ENCODE data around the gene ANAPC2.

Gene ANAPC2

DNA sequence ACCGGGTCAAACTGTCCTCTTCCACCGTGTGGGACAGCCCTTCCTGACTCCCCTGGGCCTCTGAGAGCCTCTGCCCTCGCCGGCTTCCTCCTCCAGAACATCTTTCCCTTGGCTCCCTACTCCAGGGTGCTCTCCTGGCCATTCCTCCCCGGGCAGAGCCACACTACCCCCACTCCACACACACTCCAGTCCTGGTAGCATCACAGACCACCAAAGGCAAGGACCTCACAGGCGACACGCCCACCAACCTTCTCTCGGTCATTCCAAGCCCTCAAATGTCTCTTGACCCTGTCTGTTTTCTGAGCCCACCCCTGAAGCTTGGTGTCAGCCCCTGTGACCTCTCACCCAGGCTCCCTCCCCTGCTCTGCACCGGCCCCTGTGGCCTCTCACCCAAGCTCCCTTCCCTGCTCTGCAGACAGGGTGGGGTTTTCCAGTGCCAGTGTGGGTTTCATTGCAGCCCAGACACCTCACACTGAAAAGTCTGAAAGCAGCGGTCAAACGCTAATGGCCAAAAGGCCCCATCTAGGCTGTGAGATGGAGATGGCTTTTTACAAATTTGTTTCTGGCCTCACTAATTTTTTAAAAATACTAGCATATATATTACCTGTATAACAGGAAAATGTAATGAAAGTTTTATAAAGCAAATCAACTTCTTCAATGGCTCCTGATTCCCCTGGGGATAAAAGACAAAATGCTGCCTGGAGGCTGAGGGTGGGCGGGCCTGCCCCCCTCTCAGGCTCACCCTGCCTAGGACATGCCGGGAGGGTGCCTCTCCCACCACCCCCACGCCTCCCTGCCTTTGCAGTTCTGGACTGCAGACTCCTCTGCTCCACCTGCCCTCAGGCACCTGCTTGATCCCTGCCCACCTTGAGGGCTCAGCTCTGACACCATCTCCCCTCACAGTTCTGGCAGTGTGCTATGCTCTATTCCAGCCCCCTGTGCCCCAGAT is 29.0 kb downstream of the ANAPC2 start:
- H3K27ac ChIP-seq, result peak overlapping the region; percentile 65
- no peaks in the 10 kb centered on the region for H3K27me3 ChIP-seq
- H3K9ac ChIP-seq, result peak overlapping the region; percentile 63; the same call in 1 of the 2 replicates
- H3K4me1 ChIP-seq, result peaks cover 38% of the 10 kb centered on the region
- H3K4me2 ChIP-seq, result peak overlapping the region; percentile 96
- TF ChIP-seq Cebpa-rat (IDR thresholded peaks at IDR 0.05), result no peak
- H3K4me3 ChIP-seq, result peak overlapping the region; percentile 28; the same call in 1 of the 2 replicates
- peaks cover 22% of the 10 kb centered on the region for H4K20me1 ChIP-seq
- H3K36me3 ChIP-seq, result peaks cover 10% of the 10 kb centered on the region; the same call in 1 of the 2 replicates
- no peaks in the 10 kb centered on the region for H3K9me3 ChIP-seq

DNA sequence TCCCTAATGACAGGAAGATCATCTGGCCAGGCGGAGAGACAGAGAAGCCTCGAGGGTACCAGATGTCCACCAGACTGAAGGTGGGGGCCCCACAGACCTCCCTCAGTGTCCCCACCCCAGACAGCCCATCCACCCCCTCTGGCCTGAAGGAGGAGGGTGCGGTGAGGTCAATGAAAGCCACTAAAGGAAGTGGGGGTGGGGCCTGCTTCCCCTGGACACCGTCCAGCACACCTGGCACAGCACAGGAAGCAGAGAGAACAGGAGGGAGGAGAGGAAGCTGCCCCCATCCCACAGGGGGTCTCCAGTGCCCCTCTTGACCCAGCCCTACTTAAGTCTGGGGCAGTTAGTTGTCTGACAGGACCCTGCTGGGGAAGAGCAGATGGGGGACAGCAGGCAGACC is 29.7 kb downstream of the ANAPC2 start:
- H3K27ac ChIP-seq, result peak overlapping the region; percentile 65

DNA sequence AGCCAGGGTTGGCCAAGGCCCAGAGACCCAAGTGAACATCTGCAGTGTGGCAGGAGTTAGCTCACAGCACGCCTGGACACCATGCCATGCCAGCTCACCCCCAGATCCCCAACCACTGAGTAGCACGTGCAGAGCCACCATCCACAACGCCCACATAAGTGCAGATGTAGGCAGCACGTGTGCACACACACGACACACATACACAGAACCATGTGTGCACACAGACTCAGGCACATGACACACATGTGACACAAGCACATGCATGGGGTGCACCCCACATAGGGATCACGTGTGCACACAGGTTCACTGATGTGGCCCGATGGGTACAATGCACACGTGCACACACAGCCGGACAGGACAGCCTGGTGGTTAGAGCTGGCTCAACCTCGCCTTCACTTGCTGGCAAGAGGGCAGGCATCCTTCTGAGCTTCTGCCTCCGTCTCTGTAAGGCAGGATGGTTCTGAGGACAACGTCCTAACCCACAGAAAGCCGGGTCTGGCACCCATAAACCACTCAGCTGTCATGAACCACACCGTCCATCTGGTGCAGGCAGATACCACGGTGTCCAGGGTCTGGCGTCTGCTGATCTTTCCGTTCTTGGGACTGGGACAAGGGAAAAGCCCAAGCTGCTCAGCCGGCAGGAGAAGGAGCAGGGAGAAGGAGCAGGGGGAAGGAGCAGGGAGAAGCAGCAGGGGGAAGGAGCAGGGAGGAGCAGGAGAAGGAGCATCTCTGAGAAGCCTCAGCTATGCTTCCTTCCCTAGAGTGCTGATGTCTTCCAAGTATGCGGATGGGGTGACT is 30.5 kb downstream of the ANAPC2 start:
- Histone ChIP-seq H3K27me3 (no peaks in the 10 kb centered on the region), H3K4me1 (peaks cover 36% of the 10 kb centered on the region), H3K9me3 (no peaks in the 10 kb centered on the region), H3K36me3 (no peaks in the 10 kb centered on the region), H4K20me1 (peaks cover 13% of the 10 kb centered on the region; the same call in 1 of the 2 replicates), H3K27ac (no peak overlapping the region), H3K4me2 (peak overlapping the region; percentile 96), H3K4me3 (no peak overlapping the region), H3K9ac (no peak overlapping the region)
- no peak for TF ChIP-seq Cebpa-rat (IDR thresholded peaks at IDR 0.05)

More for the DNA sequence above, 29.7 kb downstream of the ANAPC2 start:
- Histone ChIP-seq H3K4me2 (peak overlapping the region; percentile 96), H3K4me3 (peak overlapping the region; percentile 28; the same call in 1 of the 2 replicates), H3K36me3 (peaks cover 3% of the 10 kb centered on the region; the same call in 1 of the 2 replicates), H3K4me1 (peaks cover 36% of the 10 kb centered on the region), H4K20me1 (peaks cover 14% of the 10 kb centered on the region; the same call in 1 of the 2 replicates), H3K9ac (peak overlapping the region; percentile 63; the same call in 1 of the 2 replicates), H3K27me3 (no peaks in the 10 kb centered on the region), H3K9me3 (no peaks in the 10 kb centered on the region)
- no peak for TF ChIP-seq Cebpa-rat (IDR thresholded peaks at IDR 0.05)

DNA sequence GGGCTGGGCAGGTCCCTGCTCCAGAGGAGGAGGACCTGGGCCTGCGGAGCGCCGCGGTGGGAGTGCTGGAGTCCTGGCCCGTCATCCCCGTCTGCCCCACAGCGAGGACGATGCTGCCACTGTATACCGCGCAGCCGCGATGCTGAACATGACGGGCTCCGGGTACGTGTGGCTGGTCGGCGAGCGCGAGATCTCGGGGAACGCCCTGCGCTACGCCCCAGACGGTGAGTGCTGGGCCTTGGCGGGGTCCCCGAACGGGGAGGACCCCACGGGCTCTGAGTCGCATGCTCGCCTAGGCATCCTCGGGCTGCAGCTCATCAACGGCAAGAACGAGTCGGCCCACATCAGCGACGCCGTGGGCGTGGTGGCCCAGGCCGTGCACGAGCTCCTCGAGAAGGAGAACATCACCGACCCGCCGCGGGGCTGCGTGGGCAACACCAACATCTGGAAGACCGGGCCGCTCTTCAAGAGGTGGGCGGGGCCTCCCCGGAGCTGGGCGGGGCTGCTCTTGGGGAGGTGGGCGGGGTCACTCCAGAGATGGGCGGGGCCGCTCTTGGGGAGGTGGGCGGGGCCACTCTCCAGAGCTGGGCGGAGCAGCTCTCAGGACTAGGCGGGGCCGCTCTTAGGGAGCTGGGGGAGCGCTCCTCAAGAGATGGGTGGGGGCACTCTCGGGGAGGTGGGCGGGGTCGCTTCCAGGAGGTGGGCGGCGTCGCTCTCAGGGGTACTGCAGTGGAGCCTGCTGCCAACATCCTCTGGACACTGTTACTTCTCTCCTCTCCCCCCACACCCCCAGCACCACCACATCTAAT is 31.6 kb downstream of the ANAPC2 start:
- Histone ChIP-seq H3K36me3 (no peaks in the 10 kb centered on the region), H3K9ac (no peak overlapping the region), H3K27ac (no peak overlapping the region), H3K4me2 (peak overlapping the region; percentile 96), H4K20me1 (peaks cover 13% of the 10 kb centered on the region; the same call in 1 of the 2 replicates), H3K4me1 (peaks cover 41% of the 10 kb centered on the region), H3K4me3 (no peak overlapping the region), H3K9me3 (no peaks in the 10 kb centered on the region), H3K27me3 (no peaks in the 10 kb centered on the region)
- TF ChIP-seq Cebpa-rat (IDR thresholded peaks at IDR 0.05), result no peak

DNA sequence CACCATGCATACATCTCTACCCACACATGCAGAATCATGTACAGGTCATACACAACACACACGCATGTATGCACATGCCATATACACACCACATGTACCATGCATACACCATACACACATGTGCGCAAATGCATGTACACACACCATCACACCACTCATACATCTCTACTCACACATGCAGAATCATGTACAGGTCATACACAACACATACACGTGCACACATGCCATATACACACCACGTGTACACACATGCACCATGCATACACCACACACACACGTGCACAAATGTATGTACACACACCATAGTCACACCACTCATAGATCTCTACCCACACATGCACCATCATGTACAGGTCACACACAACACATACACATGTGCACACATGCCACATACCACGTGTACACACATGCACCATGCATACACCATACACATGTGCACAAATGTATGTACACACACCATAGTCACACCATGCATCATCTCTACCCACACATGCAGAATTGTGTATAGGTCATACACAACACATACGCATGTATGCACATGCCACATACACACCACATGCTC is 35.4 kb downstream of the ANAPC2 start:
- Histone ChIP-seq H3K27me3 (no peaks in the 10 kb centered on the region), H3K36me3 (no peaks in the 10 kb centered on the region), H3K27ac (no peak overlapping the region), H3K9me3 (no peaks in the 10 kb centered on the region), H3K4me2 (no peak overlapping the region), H3K4me3 (no peak overlapping the region), H3K4me1 (peaks cover 43% of the 10 kb centered on the region), H4K20me1 (no peaks in the 10 kb centered on the region), H3K9ac (no peak overlapping the region)
- no peak for TF ChIP-seq Cebpa-rat (IDR thresholded peaks at IDR 0.05)

DNA sequence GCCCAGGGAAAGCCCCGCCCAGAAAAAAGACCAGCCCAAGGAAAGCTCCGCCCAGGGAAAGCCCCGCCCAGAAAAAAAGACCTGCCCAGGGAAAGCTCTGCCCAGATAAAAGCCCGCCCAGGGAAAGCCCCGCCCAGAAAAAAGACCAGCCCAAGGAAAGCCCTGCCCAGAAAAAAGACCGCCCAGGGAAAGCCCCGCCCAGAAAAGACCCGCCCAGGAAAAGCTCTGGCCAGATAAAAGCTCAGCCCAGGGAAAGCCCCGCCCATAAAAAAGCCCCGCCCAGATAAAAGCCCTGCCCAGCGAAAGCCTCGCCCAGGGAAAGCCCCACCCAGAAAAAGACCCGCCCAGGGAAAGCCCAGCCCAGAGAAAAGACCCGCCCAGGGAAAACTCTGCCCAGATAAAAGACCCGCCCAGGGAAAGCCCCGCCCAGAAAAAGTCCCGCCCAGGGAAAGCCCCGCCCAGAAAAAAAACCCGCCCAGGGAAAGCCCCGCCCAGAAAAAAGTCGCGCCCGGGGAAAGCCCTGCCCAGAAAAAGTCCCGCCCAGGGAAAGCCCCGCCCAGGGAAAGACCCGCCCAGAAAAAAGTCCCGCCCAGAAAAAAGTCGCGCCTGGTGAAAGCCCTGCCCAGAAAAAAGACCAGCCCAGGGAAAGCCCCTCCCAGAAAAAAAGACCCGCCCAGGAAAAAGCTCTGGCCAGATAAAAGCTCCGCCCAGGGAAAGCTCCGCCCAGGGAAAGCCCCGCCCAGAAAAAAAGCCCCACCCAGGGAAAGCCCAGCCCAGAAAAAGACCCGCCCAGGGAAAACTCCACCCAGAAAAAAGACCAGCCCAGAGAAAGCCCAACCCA is 37.5 kb downstream of the ANAPC2 start:
- Histone ChIP-seq H3K27ac (no peak overlapping the region), H3K4me1 (peaks cover 43% of the 10 kb centered on the region), H3K27me3 (no peaks in the 10 kb centered on the region), H3K9ac (no peak overlapping the region), H3K4me3 (no peak overlapping the region), H4K20me1 (no peaks in the 10 kb centered on the region), H3K36me3 (no peaks in the 10 kb centered on the region), H3K9me3 (no peaks in the 10 kb centered on the region), H3K4me2 (peak overlapping the region; percentile 89)
- no peak for TF ChIP-seq Cebpa-rat (IDR thresholded peaks at IDR 0.05)

DNA sequence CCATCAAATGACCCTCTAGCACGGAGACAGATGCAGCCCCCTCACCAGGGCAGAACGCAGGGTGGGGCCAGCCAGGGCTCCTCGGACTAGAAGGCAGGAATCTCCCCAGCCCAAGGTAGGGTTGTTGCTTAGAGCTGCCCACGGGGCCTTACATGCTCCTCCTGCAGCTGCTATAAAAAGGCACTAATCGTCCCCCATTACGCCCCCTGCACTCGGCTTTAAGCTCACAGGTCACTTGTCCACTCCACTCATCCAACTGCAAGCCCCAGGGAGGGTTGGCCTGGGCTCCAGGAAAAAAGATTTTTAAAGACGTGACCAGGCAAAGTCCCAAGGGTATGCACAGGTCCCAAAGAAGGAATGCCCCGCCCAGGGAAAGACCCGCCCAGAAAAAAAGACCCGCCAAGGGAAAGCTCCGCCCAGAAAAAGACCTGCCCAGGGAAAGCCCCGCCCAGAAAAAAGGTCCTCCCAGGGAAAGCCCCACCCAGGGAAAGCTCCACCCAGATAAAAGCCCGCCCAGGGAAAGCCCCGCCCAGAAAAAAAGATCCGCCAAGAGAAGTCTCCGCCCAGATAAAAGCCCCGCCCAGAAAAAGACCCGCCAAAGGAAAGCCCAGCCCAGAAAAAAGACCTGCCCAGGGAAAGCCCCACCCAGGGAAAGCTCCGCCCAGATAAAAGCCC is 38.3 kb downstream of the ANAPC2 start:
- Histone ChIP-seq H3K27ac (peak overlapping the region; percentile 61), H4K20me1 (no peaks in the 10 kb centered on the region), H3K4me1 (peaks cover 43% of the 10 kb centered on the region), H3K4me3 (peak overlapping the region; percentile 59), H3K36me3 (no peaks in the 10 kb centered on the region), H3K9me3 (no peaks in the 10 kb centered on the region), H3K9ac (peak overlapping the region; percentile 49; the same call in 1 of the 2 replicates), H3K27me3 (no peaks in the 10 kb centered on the region), H3K4me2 (peak overlapping the region; percentile 89)
- no peak for TF ChIP-seq Cebpa-rat (IDR thresholded peaks at IDR 0.05)

DNA sequence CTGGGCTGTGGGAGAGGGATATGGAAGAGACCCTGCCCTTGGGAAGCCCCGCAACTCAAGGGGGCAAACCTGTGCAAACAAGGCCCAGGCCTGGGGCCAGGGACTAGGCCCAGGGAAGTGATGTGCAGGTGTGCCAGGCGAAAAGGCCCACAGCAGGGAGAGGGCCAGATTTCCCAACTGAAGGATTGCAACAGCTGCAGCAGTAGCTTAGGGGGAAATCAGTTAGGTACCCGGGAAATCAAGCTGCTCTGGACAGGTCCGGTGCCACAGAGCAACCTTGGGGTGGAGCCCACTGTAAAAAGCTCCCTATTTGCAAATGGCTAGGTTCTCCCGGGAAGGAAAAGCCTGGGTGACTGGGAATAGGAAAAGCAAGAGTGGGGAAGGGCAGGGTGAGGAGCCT is 39.0 kb downstream of the ANAPC2 start:
- Histone ChIP-seq H3K27me3 (no peaks in the 10 kb centered on the region), H3K9me3 (no peaks in the 10 kb centered on the region), H4K20me1 (no peaks in the 10 kb centered on the region), H3K27ac (peak overlapping the region; percentile 61), H3K4me1 (peaks cover 43% of the 10 kb centered on the region), H3K36me3 (no peaks in the 10 kb centered on the region), H3K4me2 (peak overlapping the region; percentile 89), H3K9ac (peak overlapping the region; percentile 49), H3K4me3 (peak overlapping the region; percentile 59)
- TF ChIP-seq Cebpa-rat (IDR thresholded peaks at IDR 0.05), result 0 out of 2 replicates have a peak, but pooled peaks have one; percentile 24

Measured in BLaER1 (cell line).